ENCODE data around the gene FKBP2.

GRCh38 chr11:64245401-64245796 lies 4.5 kb downstream of the FKBP2 start:
- TF ChIP-seq SP1 (IDR thresholded peaks at IDR 0.05) (no peak), CTCF (IDR thresholded peaks at IDR 0.05; ENCODE audit: low read depth, low read length, missing input control) (no peak), MAX (IDR thresholded peaks at IDR 0.05) (no peak), JUND (IDR thresholded peaks at IDR 0.05) (no peak), EGR1 (IDR thresholded peaks at IDR 0.05; ENCODE audit: low read depth in 2 of 2) (no peak), TAF1 (conservative IDR thresholded peaks at IDR 0.05) (no peak), REST (IDR thresholded peaks at IDR 0.05) (no peak), GABPA (IDR thresholded peaks at IDR 0.05 in 1 of 2, conservative IDR thresholded peaks at IDR 0.05 in 1 of 2) (no peak), YY1 (IDR thresholded peaks at IDR 0.05) (no peak), RAD21 (IDR thresholded peaks at IDR 0.05) (no peak)

Data from liver (tissue), 3 donors.